SW 1271 (cell line): ENCODE measurements around the gene SLCO3A1.
"Not testable (repeated sequence)": the region's sequence is repeated elsewhere in the genome, so short reads cannot be mapped to it uniquely, and the experiment has no call there.

Experiments used
- DNase-seq, 2 experiments: peaks; one replicate each; lab custom pipeline; 2025; lab: John Stamatoyannopoulos, UW

Gene SLCO3A1

DNA sequence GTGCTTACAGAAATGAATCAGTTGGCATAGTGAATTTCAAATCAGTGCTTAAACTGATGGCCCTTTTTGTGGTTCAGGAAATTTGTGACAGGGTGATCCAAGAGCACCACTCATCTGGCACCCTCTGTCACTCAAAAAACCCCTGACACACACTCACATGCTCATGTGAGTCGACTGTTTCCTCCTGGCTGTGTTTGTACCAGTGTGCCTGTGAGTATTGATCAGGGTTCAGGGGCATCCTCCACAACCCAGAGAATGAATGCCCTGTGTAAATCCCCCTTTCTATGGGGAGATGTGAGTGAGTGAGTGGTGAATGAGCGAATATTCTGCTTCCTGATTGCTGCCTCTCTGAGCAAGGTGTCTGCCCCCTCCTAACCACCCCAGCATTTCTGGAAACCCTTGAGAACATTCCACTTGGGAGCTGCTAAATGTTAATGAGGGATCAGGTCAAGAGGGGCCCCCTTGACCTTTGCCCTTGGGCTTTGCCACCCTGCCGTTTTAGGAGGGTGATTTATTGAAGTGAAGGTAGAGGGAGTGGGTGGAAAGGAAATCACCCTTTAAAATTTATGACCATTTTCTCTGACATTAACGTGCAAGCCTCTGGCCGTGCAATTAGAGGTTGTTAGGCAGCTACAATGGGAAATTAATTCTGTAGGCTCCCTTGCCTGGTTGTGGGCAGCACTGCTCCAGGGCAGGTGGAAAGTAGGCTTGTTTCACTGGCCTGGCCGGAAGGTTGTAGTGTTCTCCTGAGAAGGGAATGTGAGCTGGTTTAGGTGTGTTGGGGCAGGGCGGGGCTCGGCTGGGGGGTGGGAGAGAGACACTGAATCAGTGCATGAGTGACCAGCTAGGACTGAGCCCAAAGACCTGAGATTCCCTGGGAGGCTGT lies 87.2 kb downstream of the SLCO3A1 start:
- no peak for DNase-seq

DNA sequence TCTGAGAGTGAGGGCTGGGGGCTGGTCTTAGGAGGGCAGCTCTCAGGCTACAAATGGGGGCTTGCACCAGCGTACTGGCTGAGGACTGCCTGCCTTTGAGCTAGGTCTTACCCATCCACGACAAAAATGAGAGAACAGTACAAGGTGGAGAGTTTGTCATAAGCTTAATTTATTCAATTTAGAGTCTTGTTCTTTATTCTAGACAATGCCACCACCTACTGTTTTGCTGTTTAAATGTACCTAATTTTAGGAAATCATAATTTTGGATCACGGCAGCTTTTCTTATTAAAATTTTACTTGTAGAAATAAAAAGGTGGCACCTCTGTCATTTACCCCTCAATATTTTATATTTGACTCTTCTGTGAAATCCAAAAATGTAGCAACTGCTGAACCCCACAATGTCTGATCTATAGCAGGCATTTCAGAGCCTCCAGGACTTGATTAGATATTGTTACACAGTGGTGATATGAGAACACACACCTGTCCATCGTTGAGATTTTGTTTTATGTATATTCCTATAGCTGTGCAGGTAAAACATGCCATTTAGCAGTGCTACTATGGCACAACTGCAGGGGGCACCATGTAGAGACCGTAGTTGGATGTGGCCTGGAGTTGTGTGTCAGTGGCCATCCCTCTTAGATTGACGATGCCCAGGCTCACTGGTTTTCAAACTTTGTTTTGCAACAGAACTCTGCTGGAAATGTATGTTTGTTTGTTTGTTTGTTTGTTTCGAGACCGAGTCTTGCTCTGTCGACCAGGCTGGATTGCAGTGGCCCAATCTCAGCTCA lies 88.6 kb downstream of the SLCO3A1 start:
- no peak for DNase-seq

DNA sequence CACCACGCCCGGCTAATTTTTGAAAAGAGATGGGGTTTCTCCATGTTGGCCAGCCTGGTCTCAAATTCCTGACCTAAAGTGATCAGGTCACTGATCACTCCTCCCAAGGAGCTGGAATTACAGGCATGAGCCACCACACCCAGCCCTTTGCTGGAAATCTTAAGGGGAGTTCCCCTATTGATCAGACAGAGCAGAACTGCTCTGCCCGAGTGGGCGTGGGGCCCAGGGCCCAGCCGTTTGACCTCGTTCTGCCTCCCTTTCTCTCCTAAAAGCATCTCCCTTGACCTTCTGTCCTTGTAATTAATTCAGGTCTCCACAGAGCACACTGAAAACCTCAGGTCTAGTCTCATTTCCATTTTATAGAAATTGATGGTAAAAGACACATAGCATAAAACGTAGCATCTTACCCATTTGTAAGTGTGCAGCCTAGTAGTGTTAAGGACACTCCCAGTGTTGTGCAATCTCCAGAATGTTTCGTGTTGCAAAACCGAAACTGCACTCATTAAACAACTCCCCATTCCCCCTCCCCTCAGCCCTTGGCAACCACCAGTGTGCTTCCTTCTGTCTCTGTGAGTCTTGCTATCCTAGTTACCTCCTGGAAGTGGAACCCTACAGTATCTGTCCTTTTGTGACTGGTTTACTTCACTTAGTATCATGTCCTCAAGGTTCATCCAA lies 89.3 kb downstream of the SLCO3A1 start:
- no peak for DNase-seq

DNA sequence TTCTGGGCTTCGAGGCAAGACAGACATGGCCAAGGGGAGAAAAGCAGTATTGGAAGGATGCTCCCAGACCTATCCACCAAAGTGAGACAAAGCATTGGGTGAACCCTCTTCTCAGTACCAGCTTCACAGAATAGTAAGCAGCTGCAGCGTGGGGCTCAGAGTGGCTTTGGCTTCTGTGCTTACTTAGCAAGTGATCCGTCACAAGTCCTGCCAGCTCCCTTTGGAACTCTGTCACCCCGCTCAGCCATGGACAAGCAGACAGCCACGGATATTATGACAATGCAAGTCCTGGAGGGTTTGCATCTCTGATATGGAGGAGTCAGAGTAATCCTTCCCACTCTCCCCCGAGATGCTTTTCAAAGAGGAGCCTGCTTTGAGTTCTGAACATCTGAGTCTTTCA lies 90.8 kb downstream of the SLCO3A1 start:
- no peak for DNase-seq

DNA sequence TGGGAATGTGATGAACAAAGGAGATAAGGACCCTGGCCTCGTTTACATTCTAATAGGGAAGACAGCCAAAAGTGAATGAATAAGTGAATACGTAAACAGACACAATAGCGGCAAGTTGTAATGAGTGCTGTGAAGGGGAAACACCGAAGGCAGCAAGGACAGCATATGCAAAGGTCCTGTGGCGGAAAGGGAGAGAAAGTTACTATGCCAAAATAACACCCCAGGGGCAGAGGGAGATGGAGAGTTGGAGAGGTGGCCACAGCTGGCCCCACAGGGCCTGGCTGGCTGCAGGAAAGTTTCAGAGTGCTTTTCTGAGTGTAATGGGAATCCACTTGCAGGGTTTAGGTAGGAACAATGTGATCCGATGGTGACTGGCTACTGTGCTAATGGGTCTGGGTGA lies 91.9 kb downstream of the SLCO3A1 start:
- DNase-seq: no peak

DNA sequence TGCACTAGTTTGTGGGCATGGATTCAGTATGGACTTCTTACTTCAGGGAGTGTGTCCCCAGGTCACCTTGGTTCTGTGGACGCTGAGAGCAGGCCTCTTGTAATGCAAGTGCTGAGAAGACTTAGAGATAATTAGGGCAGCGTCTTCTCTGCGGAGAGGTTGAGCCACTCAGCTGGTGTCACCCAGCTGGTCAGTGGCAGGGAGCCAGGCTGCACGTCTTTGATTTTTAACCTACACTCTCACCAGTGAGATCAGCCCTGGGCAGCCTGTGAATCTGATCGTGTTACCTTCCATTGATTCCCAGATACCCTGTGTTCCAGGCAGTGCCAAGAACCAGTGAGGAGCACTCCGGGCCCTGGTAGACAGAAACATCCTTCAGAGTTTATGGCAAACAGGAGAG lies 92.6 kb downstream of the SLCO3A1 start:
- DNase-seq: no peak

DNA sequence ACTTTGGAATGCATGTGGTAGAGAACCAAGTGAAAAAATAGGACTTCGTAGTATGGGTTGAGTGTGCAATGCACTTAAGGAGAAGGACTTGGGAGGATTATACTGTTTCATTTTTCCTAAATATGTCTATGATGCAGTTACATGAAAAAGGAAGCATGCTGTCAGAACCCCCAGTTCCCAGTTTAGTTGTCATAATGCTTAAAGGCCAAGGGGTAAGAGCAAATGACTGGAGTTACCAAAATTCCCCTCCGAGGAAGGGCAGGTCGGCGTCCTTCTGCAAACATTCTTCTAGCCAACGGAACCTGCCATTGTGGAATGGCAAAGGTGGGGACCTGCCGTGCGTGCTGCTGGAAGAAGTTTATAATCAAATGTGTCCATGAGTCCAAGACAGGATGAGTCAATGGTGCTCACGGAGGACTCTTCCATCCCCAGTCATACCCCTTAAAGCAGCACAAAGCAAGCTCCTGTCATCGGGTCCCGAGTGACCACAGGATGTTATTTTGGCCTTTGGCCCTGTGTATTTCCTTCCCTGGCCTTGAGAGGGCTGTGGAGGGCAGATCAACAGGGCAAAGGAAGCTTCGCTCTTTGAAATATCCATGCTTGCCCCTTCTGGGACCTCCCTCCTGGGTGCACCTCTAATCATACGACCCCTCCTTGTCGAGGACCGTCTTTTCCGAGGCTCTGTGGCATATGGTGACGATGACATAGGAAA lies 93.2 kb downstream of the SLCO3A1 start:
- DNase-seq: no peak

DNA sequence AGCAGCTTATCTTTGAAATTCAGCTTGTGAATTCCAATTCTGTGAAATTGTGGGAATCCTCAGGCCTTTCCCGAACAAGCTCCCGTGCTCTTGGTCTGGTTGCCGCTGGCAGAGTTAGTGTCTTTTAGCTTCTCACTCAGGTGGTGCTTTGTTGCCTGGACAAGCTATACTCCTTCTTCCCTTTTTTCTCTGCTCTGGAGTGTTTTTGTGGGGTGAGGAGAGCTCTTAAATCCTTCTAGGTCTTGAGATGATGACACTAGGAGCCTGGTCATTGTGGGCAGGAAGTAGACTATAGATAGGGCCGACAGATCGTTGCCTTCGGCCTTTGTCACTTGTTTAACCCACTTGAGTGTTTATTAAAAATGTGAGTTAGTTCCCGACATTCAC lies 93.8 kb downstream of the SLCO3A1 start:
- no peak for DNase-seq

DNA sequence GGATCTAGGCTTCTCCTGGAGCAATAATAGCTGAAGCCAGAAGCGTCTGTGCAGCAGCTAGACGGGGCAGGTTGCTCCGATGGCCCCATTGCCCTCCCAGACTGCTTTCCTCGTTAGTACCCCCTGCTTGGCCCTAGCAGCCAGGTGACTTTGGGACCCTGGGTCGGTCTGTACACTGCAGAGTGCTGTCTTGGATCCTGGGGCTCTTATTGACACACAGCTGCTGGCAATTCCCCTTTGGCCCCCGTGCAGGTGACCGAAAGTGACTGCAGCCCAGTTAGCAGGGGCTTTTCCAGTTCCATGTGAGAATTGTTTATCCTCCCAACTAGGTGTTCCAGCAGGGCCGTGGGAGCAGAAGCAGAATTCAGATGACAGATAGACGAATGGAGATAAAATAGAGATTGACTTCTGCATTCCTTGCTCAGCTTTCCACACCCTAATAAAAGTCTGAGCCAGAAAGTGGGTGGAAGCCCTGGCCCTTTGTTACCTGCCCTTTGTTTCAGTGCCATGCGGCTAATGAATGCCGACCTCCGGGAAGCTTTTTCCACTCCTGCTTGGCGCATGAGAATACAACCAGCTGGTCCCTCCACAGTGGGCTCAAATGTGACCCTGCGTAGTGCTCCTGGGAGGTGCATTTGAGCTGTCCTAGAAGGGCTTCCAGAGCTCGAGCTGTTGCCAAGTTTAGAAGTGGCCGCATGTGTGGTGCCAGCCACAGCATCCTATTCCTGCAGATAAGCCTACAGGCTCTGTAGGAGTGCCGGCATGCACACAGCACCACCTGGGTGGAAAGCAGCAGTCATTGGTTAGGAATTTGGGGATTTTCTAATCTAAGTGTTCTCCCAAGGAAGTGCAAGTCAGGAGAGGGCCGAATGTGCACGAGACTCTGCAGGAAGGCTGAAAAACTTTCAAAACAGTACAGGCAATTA lies 94.4 kb downstream of the SLCO3A1 start:
- peak in 1 of 2 experiments; percentile 22 for DNase-seq

DNA sequence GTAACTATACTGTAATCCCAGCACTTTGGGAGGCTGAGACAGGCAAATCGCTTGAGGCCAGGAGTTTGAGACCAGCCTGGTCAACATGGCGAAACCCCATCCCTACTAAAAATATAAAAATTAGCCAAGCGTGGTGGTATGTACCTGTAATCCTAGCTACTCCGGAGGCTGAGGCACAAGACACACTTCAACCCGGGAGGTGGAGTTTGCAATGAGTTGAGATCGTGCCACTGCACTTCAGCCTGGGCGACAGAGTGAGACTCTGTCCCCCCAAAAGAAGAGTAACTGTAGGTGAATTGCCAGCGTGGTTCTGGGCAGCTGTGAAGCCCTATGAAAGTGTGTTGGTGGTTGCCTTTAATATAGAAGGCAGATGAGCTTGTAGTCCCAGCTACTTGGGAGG lies 95.9 kb downstream of the SLCO3A1 start:
- no peak for DNase-seq

DNA sequence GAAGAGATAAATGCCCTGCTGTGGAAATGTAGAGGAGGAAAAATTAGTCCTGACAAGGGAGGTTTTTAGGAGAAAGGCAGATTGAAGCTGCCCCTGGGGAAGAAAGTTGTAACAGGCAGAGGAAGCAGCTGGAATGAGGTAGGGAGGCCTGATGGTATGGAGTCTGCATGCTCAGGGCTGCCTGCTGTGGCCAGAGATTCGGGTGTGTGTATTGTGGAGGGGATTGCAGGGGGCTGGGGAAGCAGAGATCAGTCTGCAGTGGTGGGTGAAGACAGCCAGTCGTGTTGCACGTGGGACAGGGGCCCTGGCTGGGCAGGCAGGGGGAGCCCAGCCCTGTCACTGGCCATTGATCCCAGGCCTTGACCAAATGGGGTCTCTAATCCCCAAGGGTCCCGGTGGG lies 96.5 kb downstream of the SLCO3A1 start:
- DNase-seq: no peak

DNA sequence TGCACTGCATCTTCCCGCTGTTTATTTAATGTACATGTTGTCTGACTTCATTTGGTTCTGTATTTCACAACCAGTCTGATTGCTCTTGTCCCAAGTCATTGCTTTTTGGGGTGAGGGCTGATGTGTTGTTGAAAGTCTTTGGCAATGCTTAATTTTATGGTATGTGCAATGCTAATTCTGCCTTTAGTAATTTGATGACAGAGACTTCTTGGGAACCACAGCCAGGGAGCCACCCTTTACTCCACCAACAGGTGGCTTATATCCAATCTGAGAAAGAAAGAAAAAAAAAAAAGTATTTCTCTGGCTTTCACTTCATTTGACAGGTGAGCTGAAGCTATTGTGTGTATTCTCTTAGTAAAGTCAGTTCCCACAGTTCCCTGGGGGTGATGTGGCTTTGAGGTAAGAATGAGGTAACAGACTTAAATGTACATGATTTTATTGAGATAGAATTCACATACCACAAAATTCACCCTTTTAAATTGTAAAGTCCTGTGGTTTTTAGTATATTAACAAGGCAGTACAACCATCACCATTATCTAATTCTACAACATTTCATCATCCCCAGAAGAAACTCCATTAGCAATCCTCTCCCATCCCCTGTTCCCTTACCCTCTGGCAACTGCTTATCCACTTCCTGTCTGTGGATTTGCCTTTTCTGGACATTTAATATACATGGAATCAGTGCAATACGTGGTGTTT lies 97.3 kb downstream of the SLCO3A1 start:
- DNase-seq: no peak

DNA sequence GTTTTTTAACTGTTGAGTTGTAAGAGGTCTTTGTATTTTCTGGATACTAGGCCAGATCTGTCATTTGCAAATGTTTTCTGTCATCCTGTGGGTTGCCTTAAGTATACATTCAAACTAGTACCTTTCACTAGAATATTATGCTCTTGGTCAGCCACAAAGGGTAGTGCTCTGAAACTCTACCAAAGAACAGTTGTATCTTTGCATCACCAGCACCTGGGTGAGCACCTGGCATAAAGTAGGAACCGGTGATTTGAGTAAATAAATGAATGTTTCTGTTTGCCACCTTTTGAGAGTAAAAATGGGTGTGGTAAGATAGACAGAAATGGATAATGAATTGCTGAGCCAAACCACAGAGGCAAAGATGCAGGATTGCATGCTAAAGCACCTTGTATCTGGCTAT lies 98.7 kb downstream of the SLCO3A1 start:
- DNase-seq: no peak

DNA sequence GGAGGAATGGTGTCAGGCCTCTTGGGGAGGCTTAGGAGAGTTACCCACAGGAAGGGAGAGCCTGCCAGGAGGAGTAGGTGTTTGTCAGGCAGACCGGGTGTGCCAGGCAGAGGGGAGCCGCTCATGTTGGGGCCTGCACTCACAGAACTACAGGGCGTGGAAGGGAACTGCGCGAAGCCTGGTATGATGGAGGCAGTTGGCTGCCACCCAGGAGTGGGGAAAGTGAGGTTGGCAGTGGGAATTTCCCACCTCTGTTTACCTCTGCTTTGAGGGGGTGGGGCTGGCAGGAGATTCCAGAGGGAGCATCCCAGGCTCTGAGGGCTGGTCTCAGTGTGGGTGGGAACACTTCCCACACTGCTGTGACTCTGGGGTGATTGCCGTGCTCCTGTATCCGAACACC lies 99.9 kb downstream of the SLCO3A1 start:
- DNase-seq: no peak

DNA sequence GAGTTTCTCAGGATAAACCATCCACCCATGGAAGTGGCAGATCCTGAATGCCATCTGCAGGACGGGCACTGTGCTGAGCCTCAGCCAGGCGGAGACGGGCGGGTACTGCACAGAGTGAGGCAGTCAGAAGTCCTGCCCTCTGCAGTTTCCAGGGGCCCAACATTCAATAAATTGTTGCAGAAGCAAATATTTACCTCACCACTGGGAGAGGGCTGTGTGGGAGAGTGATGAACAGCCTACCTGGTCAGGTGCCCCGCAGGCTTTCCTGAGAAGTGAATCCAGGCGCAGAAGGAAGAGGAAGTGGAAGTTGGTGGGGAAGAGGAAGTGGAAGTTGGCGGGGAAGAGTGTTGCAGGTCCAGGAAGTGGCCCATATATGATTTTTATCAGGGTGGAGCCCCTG lies 100.8 kb downstream of the SLCO3A1 start:
- DNase-seq: no peak

DNA sequence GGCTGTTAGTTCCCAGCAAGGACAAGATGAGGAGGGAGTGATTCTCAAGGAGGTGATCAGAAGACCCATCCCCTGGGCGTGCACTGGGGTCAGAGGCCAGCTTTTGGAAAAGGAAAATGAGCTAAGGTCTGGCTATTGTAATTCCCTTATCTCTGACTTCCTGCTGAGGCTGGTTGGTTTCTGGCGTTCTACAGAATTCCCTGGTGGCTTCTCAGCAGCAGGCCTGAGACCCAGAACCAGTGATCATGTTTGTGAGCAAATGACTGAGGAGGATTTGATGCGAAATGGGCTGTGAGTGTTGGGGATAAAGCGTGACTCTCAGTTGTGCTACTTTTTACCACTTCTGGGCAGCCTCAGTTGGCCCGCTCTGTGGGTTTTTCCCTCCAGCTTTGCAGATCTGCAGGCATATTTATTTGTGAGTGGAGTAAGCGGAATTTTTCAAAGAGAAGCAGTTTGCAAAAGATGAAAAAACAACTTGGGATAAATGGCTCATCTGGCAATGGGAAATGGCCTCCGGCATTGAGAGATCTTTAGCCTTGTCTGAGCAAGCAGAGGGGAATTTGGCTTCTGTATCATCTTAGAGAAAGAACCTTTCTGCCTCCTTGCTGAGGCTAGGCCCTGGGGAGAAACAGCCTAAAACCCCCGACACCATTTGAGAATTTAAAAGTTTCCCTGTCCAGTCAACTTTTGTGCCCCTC lies 102.7 kb downstream of the SLCO3A1 start:
- no peak for DNase-seq

DNA sequence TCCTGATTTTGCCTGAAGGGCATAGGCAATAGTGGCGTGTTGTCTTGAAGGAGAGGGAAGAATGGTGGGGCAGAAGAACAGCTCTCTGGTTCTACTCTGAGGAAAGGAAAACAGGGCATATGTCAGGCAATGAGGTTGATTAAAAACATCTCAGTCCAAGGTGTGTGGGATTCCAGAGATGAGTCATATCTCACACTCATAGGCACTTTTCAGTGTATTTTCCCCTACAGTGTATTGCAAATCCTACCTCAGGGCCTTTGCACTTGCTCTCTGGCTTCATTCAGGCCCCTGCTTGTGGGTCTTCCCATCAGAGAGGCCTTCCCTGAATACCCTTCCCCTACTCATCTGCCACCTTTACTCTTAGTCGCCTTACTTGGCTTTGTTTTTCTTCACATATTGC lies 107.8 kb downstream of the SLCO3A1 start:
- DNase-seq: no peak

DNA sequence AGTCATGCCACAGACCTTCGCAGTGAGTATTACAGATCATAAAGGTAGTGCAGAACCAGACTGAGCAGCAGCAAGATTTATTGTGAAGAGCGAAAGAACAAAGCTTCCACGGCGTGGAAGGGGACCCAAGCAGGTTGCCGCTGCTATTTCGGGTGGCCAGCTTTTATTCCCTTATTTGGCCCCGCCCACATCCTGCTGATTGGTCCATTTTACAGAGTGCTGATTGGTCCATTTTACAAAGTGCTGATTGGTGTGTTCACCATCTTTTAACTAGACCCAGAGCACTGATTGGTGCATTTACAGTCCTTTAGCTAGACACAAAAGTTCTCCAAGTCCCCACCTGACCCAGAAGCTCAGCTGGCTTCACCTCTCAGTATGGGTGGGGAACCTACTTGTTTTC lies 110.2 kb downstream of the SLCO3A1 start:
- DNase-seq: not testable (repeated sequence)

DNA sequence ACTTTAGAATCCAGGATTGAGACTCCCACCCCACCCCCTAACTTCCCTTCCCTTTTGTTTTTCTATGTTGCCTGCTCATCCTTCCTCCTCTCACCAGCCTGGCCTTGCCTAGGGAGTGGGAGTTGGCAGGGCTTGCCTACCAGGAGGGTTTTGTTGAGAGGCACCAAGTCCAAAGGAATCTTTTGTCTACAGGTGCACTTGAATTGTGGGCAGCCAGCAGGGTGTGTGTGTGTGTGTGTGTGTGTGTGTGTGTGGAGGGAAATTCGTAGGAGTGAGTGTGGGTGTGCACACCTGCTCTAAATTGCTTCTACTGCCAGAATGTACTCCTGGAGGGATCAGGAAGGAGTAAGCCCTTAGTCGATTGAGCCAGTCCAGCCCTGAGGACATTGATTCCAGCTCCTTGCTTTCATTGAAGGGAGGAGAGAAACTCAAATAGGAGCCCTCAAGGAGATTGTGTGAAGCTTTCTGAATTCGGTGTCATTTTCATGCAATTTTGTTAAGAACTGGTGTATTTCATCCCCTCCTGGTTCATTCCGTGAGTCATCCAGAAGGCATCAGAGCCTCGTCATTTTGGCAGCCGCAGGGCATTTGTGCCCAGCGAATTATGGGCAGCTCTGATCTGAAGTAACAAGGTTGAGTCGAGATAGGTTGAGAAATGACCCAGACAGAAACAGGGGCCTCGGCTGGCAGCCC lies 112.1 kb downstream of the SLCO3A1 start:
- peak in 1 of 2 experiments; percentile 63 for DNase-seq
